Activated naive CD8-positive, alpha-beta T cell treated with anti-CD3 and anti-CD28 coated beads, Interleukin-2, amount 50 U/mL, for 24 hours (primary cell): Measurements from ENCODE around the gene COL6A2.

Source experiments
- ATAC-seq: fragments of 150-1000 bp; cut with Tn5 transposase; one replicate; pipeline ENCODE4 v1.10.0; 2021
- DNase-seq: peaks from one replicate; pipeline ENCODE4 v3.0.0; 2021
- H3K27ac Mint-ChIP-seq: one replicate; pipeline ENCODE4 v1.8.0; 2021; ENCODE audit warnings: mild to moderate bottlenecking, mixed read lengths
- H3K27me3 Mint-ChIP-seq: one replicate; pipeline ENCODE4 v1.8.0; 2021; ENCODE audit warnings: mixed read lengths
- H3K36me3 Mint-ChIP-seq: one replicate; pipeline ENCODE4 v1.8.0; 2021; ENCODE audit warnings: low read depth, mixed read lengths
- H3K4me1 Mint-ChIP-seq: one replicate; pipeline ENCODE4 v1.8.0; 2021; ENCODE audit warnings: mixed read lengths
- H3K4me3 Mint-ChIP-seq: one replicate; pipeline ENCODE4 v1.8.0; 2021; ENCODE audit warnings: mild to moderate bottlenecking, moderate library complexity, mixed read lengths
- H3K9me3 Mint-ChIP-seq: one replicate; pipeline ENCODE4 v1.8.0; 2021; ENCODE audit warnings: mixed read lengths

The COL6A2 gene

GRCh38 chr21:46149205-46149901 lies 51.4 kb downstream of the COL6A2 start:
- no peaks in the 10 kb centered on the region for H3K36me3 Mint-ChIP-seq
- no peak overlapping the region for H3K4me3 Mint-ChIP-seq
- peaks cover 4% of the 10 kb centered on the region for H3K4me1 Mint-ChIP-seq
- H3K27ac Mint-ChIP-seq = no peak overlapping the region
- no peaks in the 10 kb centered on the region for H3K9me3 Mint-ChIP-seq
- no peaks in the 10 kb centered on the region for H3K27me3 Mint-ChIP-seq
- DNase-seq (no peak), ATAC-seq (no peak)

GRCh38 chr21:46150073-46150472 lies 52.2 kb downstream of the COL6A2 start:
- ATAC-seq = no peak
- Mint-ChIP-seq H3K27ac (no peak overlapping the region), H3K27me3 (no peaks in the 10 kb centered on the region), H3K36me3 (no peaks in the 10 kb centered on the region), H3K9me3 (no peaks in the 10 kb centered on the region), H3K4me3 (no peak overlapping the region), H3K4me1 (no peaks in the 10 kb centered on the region)
- no peak for DNase-seq

GRCh38 chr21:46150491-46151121 lies 52.7 kb downstream of the COL6A2 start:
- DNase-seq (no peak), ATAC-seq (no peak)
- Mint-ChIP-seq H3K4me1 (no peaks in the 10 kb centered on the region), H3K4me3 (no peak overlapping the region), H3K36me3 (no peaks in the 10 kb centered on the region), H3K27ac (no peak overlapping the region), H3K9me3 (no peaks in the 10 kb centered on the region), H3K27me3 (no peaks in the 10 kb centered on the region)

GRCh38 chr21:46151261-46151988 lies 53.5 kb downstream of the COL6A2 start:
- Mint-ChIP-seq H3K27ac (no peak overlapping the region), H3K4me1 (no peaks in the 10 kb centered on the region), H3K9me3 (no peaks in the 10 kb centered on the region), H3K36me3 (no peaks in the 10 kb centered on the region), H3K4me3 (no peak overlapping the region), H3K27me3 (no peaks in the 10 kb centered on the region)
- no peak for DNase-seq
- ATAC-seq = no peak

GRCh38 chr21:46151989-46152926 lies 54.3 kb downstream of the COL6A2 start:
- no peaks in the 10 kb centered on the region for H3K4me1 Mint-ChIP-seq
- no peaks in the 10 kb centered on the region for H3K27me3 Mint-ChIP-seq
- H3K9me3 Mint-ChIP-seq = no peaks in the 10 kb centered on the region
- no peak overlapping the region for H3K27ac Mint-ChIP-seq
- H3K4me3 Mint-ChIP-seq = no peak overlapping the region
- no peak for DNase-seq
- ATAC-seq = no peak
- no peaks in the 10 kb centered on the region for H3K36me3 Mint-ChIP-seq

GRCh38 chr21:46152927-46153246 lies 55.0 kb downstream of the COL6A2 start:
- DNase-seq = no peak
- Mint-ChIP-seq H3K27ac (no peak overlapping the region), H3K4me1 (no peaks in the 10 kb centered on the region), H3K36me3 (no peaks in the 10 kb centered on the region), H3K4me3 (no peak overlapping the region), H3K27me3 (no peaks in the 10 kb centered on the region), H3K9me3 (no peaks in the 10 kb centered on the region)
- ATAC-seq = no peak

- DNase-seq (peak; percentile 70), ATAC-seq (peak; percentile 42)
- Mint-ChIP-seq H3K27ac (no peak overlapping the region), H3K27me3 (no peaks in the 10 kb centered on the region), H3K36me3 (no peaks in the 10 kb centered on the region), H3K4me3 (no peak overlapping the region), H3K9me3 (no peaks in the 10 kb centered on the region), H3K4me1 (no peaks in the 10 kb centered on the region)
These were observed 55.6 kb downstream of the COL6A2 start for GRCh38 chr21:46153247-46154154.

- no peak overlapping the region for H3K4me3 Mint-ChIP-seq
- DNase-seq (no peak), ATAC-seq (no peak)
- H3K9me3 Mint-ChIP-seq = no peaks in the 10 kb centered on the region
- no peaks in the 10 kb centered on the region for H3K4me1 Mint-ChIP-seq
- H3K27me3 Mint-ChIP-seq = no peaks in the 10 kb centered on the region
- no peaks in the 10 kb centered on the region for H3K36me3 Mint-ChIP-seq
- no peak overlapping the region for H3K27ac Mint-ChIP-seq
These were observed 56.4 kb downstream of the COL6A2 start for GRCh38 chr21:46154155-46154954.

- Mint-ChIP-seq H3K4me3 (no peak overlapping the region), H3K36me3 (no peaks in the 10 kb centered on the region), H3K27ac (no peak overlapping the region), H3K9me3 (no peaks in the 10 kb centered on the region), H3K4me1 (no peaks in the 10 kb centered on the region), H3K27me3 (no peaks in the 10 kb centered on the region)
- ATAC-seq = no peak
- DNase-seq = no peak
These were observed 57.1 kb downstream of the COL6A2 start for GRCh38 chr21:46154955-46155513.

- no peak within 1 kb of the TSS for H3K4me3 Mint-ChIP-seq
- no peaks in the 10 kb centered on the region for H3K27me3 Mint-ChIP-seq
- ATAC-seq (no peak), DNase-seq (no peak)
- H3K27ac Mint-ChIP-seq = no peak within 1 kb of the TSS
- no peaks in the 10 kb centered on the region for H3K36me3 Mint-ChIP-seq
- no peaks in the 10 kb centered on the region for H3K9me3 Mint-ChIP-seq
- no peaks in the 10 kb centered on the region for H3K4me1 Mint-ChIP-seq
These were observed 57.8 kb downstream of the COL6A2 start, which contains the start of gene FTCD for GRCh38 chr21:46155514-46156377. FTCD (minus strand) TSS chr21:46155579; CDS start chr21:46155523, 56 bp downstream.

GRCh38 chr21:46156378-46156645 lies 58.4 kb downstream of the COL6A2 start:
- Mint-ChIP-seq H3K4me3 (no peak overlapping the region), H3K27ac (no peak overlapping the region), H3K27me3 (peaks cover 2% of the 10 kb centered on the region), H3K36me3 (no peaks in the 10 kb centered on the region), H3K9me3 (no peaks in the 10 kb centered on the region), H3K4me1 (no peaks in the 10 kb centered on the region)
- DNase-seq = no peak
- ATAC-seq = no peak

- H3K36me3 Mint-ChIP-seq = no peaks in the 10 kb centered on the region
- no peaks in the 10 kb centered on the region for H3K9me3 Mint-ChIP-seq
- no peak overlapping the region for H3K27ac Mint-ChIP-seq
- no peaks in the 10 kb centered on the region for H3K4me1 Mint-ChIP-seq
- H3K4me3 Mint-ChIP-seq = no peak overlapping the region
- no peak for ATAC-seq
- peaks cover 2% of the 10 kb centered on the region for H3K27me3 Mint-ChIP-seq
- DNase-seq = no peak
These were observed 58.8 kb downstream of the COL6A2 start for GRCh38 chr21:46156678-46157077.
